ENCODE results near the gene JAZF1. TPM values are rescaled to one million over a fixed set of nuclear protein-coding genes. Genes with fewer than 3 reads are reported as not detected.
A peak's percentile ranks its signal among the peaks of the same experiment; 100 is the strongest.

The JAZF1 gene
- total RNA-seq, 1 experiment from 2014 or later, result 5.6 TPM

DNA sequence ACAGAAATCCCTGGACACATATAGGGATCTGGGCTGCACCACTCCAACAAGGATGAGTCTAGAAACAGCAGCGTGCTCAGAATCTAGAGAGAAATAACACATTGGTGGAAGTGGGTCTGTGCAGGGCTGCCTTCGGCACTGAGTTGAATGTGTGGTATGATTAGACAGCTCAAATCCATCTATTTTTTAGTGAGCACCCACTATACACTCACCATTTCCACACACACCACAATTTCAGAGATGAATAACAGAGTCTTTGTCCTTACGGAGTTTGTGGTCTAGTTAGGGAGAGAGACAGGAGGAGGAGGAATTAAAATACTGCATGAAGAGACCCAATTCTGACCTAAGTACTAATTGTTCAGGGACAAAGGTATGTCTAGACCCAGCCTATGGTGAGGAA is 44.2 kb downstream of the JAZF1 start:
- no peak for DNase-seq (ENCODE audit: low read depth)

DNA sequence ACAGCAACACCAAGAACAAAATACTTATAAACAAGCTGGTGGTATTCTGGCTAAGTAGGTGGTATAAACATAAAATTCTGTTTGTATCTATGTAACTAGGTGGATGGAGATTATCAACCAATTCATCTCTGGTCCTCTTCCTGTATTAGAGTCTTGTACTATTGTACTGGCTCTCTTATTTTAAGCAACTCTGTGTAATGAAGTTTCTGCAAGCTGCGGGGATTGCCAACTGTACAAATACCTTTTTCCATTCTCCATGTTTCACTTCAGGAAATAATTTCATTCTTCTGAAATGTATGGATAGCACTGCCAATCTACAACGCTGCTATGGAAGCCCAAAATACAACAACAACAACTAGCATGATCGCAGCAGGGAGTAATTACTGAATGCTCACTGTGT is 44.8 kb downstream of the JAZF1 start:
- no peak for DNase-seq (ENCODE audit: low read depth)

DNA sequence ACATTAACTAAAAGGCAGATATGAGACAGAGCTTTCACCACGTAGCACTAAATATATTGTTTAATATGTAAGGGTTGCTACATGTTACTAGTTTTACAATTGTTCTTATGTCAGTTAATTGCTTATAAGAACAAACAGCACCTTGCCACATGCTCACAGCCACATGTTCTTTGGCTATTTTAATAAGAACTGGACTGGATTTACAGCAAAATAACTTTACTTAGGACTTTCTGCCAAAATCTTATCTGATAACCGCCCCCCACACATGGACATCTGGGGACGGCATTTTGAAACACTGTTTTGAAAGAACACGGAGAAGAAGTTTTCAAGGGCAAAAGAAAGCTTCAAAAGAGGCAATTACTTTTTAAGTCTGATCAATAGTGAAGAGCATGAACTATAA is 45.3 kb downstream of the JAZF1 start:
- DNase-seq (ENCODE audit: low read depth), result no peak

DNA sequence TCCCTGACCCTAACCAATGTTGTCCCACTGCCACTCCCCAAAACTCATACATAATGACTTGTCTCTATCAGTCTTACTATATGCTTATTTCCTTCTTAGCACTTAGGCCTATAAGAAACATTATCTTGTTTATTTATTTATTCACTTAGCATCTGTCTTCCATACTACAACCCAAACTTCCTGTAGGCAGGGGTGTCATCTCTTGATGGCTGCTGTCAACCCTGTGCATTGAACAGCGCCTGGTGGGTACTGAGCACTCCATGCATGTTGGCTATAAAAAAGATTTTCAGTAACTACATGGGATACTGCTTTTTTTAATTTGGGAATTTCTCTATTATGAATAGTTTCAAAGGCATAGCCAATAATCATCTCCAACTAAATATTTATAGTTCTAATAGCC is 46.7 kb downstream of the JAZF1 start:
- DNase-seq (ENCODE audit: low read depth), result no peak

DNA sequence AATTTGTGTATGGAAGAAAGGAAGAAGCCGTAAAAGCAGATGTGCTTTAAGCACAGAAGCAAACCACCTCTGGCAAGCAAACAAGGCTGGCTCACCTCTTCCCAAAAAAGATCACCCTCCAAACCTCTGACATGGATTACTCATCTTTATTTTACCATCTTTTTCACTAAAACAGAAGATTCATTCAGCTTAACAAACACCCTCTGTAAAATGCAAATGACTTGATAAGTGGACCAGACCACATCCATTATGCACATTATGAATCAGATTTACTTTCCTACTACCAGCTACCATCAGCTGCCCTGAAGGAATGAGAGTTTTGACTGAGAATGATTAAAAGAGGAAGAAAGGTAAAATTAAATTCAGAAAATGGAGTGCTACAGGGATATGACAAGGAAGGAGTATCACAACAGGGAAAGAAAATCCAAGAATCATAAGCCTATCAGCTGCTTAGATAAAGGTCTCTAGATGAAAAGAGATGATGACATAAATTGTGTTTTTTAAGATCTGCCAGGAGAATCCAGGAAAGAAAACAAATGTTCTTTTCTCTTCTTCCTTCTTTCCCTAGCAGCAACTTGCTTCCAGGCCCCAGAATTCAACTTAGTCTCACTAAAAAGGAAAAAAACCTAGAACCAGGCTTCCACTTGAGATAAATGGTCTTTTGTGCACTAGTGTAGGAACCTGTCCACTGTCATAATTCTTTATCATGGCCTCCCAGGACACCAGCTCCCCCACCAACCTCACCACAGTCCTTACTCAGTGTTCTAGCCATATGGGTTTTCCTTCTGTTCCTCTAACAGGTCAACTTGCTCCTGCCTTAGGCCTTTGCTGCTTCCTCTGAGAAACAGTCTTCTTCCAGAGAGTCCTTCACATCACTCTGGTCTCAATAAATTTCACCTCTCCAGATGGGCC is 47.4 kb downstream of the JAZF1 start:
- no peak for DNase-seq (ENCODE audit: low read depth)

DNA sequence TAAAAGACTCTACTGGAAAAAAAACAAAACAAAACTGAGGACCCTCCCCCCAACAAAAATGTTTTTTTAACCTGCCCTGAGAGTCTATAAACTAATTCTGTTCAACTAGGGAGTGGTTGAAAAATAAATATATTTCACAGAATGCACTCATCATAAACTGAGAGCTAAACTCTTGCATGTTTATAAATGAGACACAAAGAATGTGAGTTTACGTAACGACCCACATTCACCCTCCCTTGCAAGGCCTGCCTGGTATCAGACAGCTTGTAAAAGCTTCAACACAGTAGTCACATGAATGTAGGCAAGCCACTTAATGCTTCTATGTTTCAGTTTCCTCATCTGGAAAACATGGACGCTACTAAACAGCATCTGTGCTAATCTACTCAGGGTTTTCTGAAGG is 50.3 kb downstream of the JAZF1 start:
- peak; percentile 40 for DNase-seq (ENCODE audit: low read depth)

DNA sequence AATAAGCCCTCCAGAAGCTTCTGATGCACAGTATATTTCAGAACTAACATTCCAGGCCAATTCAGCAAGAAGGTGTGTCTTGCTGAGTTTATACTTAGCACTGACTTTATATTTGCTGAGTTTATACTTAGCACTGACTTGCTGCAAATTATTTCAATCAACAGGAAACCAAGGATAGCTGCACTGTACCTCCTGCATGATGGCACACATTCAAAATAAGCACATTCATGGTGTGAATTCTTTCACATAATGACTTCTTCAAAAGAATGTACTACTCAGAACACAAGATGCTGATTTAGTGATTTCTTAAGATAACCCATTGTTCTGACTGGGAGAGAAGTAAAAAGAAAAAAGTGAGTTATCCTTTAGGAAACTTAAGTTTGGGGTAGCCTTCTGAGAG is 52.0 kb downstream of the JAZF1 start:
- no peak for DNase-seq (ENCODE audit: low read depth)

DNA sequence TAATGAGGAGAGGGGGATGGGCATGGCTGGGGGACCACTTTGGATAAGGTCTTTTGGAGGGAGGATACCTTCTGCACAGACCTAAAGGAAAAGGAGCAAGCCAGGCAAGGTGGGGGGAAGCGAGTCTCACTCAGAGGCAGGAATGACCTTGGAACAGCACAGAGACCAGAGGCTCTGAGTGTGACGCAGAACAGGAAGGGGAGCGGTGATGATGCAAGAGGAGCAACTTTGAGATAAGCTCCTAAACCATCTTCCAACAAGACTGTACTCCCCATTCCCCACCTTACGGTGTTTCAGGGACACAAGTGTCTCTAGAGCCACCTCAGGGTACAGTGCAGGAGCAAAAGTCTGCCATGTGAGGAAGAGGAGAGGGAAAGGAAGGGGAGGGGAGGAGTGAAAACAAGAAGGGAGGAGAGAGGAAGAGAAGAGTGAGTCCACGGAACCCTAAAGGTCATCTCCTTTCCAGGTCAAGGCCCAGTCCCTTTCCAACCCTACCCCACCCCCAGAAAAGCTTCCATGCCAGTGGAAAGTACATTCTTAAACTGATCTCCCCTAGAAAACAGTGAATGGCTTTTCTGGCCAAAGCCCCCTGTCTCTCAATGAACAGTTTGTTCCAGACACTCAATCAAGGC is 54.1 kb downstream of the JAZF1 start:
- DNase-seq (ENCODE audit: low read depth), result no peak

DNA sequence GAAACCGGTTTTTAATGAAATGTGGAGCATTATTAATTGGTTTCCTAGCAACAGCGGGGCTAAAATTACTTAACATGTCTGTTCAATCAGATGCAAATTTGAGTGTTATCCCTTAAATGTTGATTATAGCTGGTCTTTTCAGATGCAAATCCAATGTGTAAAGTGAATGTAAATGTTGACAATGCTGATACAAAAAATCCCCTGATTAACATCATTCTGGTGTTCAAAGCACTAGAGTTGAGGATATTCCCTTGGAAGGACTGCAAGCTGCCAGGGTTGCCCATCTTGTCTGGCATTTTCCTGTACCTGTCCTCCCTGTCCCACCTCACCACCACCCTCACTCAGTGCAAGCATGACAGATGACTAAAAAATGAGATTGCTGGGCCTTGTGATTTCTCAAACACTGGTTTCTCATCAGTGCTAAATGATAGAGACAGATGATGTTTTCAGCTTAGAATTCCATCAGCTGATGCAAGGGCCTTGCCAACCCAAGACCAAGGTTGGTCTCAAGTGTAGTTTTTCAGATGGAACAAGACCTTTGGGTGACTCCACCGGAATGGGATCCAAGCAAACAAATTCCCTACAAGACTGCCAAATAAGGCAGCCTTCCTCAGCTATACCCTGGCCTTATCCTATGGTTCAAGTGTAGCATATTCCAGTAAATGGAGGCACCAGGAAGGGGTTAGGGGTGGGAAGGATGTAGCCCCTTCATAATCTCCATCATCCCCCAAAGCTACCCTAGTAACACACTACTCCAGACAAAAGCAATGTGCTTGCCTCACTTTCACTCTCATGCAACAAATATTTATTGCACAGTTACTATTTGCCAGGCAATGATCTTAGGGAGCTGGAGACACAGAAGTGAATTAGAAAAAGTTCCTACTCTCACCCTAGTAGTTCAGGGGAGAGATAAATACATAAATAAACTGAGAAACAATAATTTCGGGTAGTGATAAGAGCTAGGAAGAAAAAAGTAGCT is 54.9 kb downstream of the JAZF1 start:
- DNase-seq (ENCODE audit: low read depth), result no peak

DNA sequence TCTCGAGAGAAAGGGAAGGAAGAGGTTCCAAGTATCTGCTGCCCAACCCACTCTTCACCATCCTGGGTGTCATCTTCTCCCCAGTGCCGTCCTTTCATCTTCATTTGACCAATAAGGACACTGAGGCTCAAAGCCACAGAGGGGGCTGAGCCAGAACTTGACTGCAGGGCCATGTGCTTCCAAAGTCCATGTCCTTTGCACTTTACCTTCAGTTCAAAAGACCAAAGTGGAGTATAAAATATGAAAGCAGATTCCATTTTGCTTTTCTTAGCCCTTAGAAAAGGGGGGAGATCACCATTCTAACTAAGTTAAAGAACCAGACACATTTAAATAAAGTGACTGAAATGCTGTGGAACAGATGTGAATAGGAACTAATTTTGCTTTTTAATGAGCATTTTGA is 56.2 kb downstream of the JAZF1 start:
- DNase-seq (ENCODE audit: low read depth), result no peak

DNA sequence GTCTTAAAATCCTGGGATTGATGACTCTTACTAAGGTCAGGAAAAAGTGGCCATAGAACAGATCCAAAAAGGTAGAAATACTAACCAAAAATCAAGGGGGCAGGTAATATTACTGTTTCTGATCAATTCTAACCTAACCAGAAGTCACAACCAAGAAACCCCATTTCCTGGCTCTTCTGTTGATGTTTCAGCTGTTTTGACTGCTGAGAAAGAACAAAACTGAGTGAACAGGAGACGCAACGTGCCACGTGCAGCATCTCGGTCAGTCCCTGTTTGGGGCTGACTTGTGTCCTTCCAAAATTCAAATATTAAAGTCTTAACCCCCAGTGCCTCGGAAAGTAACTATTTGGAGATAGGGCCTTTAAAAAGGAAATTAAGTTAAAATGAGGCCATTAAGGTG is 56.8 kb downstream of the JAZF1 start:
- DNase-seq (ENCODE audit: low read depth), result no peak

DNA sequence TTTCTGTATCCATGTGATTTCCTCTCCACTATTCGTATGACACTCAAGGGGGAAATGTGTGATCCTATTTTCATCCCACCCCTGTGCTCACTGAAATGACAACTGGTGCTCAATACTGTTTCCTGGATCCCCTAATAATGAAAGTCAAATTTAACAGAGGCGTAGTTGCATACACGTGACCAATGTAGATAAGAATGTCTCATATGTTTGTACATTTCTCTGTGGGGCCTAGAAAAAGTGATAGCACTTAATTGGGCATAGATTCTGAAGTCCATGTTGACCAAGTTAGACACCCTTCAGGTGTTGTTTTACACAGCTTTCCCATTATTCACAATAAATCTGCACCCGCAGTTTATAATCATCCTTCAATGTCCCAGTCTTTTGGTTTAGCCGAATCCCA is 59.1 kb downstream of the JAZF1 start:
- no peak for DNase-seq (ENCODE audit: low read depth)

DNA sequence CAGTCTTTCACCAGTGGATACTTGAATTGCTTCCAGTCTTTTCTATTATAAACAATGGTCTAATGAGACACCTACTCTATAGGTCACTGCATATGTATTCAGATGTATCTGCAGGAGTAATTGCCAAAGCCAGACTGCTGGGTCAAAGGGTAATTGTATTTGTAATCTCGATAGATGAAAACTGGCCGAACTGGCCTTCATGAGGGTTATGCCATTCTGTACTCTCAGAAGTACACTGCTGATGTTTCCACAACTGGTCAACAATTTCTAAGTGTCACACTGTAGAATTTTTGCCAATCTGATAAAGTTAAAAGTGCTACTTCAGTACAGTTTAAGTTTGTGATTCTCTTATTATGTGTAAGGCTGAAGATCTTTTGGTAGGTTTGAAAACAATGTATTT is 64.6 kb downstream of the JAZF1 start:
- no peak for DNase-seq (ENCODE audit: low read depth)

DNA sequence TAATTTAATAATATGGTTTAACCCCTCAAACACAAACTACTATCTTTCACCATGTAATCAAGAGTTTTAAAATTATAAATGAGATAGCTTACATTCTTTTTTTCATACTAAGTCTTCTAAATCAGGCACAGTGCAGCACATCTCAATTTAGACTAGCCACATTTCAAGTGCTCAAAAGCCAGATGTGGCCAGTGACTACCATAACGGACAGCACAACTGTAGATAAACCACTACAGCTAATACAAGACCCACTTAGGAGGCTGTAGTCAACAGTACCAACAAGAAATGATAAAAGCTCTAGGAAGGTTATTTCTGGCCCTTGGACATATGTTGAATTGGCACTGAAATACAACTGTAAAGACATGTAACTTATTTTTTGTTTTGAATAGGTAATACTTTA is 65.3 kb downstream of the JAZF1 start:
- DNase-seq (ENCODE audit: low read depth), result no peak

DNA sequence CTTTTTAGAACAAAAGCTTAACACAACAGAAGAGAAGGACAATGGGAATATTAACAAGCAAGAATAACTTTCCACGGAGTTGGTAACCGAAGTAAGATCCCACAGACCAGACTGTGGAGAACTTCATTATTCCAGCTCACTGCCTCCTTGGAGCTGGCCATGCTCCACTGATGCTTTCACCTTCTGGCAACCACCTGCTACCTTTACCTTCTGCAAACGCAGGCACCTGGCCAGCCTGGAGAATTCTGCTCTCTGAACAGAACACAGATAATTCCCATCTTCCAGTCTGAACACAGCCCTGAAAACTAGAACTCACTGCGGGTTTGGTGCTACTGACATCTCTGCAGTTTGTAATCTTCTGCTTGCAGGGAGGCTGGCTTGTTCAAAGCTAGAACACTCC is 66.5 kb downstream of the JAZF1 start:
- no peak for DNase-seq (ENCODE audit: low read depth)

DNA sequence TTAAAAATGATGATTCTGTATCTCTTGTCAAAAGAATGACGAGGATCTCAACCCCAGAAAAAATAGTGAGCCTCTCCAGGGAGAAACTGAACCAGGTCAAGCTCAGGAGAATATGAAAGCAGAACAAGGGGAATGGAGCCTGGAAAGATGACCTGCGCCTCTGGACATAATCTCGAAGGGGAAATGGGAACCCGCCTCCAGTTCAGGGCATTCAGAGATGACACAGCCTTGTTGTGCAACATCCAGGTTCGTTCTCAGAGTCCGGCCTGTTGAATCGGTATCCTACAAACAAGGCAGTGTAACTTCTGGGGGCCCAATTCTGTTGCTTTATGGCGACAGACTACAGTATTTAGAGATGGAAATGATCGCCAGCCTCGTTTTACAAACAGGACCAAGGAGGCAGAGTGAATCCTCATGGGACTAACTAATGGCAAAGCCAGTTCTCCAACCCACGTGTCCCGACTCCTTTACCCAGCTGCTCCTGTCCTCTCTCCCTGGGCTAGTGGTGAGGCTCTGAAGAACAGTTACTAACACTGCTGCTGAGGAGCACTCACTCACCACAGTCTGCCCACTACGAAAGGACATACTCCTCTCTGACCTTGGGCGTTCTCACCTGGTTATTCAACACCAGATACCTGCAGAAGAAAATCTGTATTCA is 67.6 kb downstream of the JAZF1 start:
- no peak for DNase-seq (ENCODE audit: low read depth)

DNA sequence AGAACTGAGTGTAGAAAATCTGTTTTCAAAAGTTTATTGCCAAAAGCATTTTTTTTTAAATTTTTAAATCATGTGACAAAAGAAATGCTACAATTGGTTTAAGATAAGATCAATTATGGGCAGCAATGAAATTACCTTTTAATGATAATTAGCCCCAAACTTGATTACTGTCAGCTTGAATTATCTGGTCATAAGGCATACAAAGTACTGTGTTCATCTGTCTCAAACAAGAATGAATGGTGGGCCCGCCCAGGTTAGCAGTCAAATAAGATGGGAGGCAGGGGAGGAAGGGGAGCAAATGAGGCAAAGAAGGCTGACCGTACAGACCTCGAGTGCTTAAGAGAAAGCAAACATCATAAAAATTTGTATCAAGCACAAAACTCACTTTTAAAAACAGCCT is 68.1 kb downstream of the JAZF1 start:
- DNase-seq (ENCODE audit: low read depth), result no peak

DNA sequence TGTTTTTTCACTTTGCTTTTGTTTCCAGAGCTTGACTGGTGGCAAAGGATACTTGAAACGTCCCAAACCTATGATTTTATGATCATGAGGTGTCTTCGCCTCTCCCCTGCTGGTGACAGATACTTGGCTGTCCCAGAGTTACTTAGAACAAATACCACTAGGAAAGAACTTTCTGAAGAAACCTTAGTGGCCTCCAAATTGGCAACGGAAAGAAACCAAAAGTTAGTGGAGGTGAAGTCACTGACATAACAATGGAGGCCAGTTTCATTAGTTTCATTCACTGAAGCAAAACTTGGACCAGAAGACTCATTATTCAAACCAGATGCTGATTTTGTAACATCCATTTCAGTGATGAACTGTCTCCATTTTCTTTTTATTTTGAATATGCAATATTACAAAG is 68.6 kb downstream of the JAZF1 start:
- no peak for DNase-seq (ENCODE audit: low read depth)

DNA sequence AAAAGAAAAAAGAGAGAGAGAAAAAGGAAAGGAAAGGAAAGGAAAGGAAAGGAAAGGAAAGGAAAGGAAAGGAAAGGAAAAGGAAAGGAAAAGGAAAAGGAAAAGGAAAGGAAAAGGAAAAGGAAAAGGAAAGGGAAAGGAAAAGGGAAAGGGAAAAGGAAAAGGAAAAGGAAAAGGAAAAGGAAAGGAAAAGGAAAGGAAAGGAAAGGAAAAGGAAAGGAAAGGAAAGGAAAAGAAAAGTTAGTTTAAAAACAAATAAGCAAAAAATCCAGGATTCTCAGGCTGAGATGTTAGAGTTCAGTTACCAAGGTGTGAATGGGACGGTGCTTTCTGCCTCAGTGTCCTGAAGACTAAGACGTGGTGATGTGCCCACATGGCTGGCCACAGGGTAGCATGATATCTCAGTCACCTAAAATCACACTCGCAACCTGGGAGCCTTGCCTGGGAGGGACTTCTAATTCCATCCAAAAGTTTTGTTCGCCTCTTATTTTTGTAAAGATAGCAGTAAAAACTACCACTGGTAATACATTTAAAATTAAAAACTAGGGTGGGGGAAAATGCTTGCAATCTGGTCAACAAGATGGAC is 70.1 kb downstream of the JAZF1 start:
- DNase-seq (ENCODE audit: low read depth), result no peak

DNA sequence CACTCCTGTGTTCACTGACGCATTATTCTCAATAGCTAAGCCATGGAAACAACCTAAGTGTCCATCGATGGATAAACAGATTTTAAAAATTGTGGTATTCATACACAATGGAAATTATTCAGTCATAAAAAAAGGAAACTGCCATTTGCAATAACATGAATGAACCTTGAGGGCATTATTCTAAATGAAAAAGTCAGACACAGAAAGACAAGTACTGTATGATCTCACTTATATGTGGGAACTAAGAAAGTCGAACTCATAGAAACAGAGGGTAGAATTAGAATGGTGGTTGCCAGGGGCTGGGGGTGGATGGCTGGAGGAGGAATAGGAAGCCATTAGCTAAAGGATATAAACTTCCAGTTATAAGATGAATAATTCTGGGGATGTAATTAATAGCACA is 71.8 kb downstream of the JAZF1 start:
- no peak for DNase-seq (ENCODE audit: low read depth)

DNA sequence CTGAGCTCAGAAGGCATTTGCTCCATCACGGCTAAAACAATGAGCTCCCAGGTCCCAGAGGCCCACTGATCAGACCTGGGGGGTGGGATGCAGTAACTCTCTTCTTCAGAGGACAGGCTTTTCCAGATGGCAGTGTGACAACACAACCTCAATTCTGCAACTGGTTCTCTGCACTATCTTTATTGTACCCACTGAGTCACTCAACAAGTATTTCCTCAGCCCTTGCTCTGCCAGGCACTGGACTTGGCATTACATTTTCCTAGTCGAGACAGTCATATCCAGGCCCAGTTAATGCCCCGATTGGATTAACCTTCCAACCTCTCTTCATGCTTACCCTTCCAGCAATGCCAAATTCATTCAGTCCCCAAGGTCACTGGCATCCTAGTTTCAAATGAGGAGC is 72.6 kb downstream of the JAZF1 start:
- DNase-seq (ENCODE audit: low read depth), result peak; percentile 58

Data from LHCN-M2 (cell line).